ENCODE data around the gene C10orf62. TPM values are rescaled to one million over a fixed set of nuclear protein-coding genes. Genes with fewer than 3 reads are reported as not detected.
A peak's percentile ranks its signal among the peaks of the same experiment; 100 is the strongest.
"Not testable (repeated sequence)": the region's sequence is repeated elsewhere in the genome, so short reads cannot be mapped to it uniquely, and the experiment has no call there.

Gene C10orf62
- total RNA-seq, 1 donor from 2014 or later = not detected

GRCh38 chr10:97564776-97565175 lies 24.7 kb upstream of the C10orf62 start:
- DNase-seq (ENCODE audit: low read depth in 2 of 2) = no peak

DNA sequence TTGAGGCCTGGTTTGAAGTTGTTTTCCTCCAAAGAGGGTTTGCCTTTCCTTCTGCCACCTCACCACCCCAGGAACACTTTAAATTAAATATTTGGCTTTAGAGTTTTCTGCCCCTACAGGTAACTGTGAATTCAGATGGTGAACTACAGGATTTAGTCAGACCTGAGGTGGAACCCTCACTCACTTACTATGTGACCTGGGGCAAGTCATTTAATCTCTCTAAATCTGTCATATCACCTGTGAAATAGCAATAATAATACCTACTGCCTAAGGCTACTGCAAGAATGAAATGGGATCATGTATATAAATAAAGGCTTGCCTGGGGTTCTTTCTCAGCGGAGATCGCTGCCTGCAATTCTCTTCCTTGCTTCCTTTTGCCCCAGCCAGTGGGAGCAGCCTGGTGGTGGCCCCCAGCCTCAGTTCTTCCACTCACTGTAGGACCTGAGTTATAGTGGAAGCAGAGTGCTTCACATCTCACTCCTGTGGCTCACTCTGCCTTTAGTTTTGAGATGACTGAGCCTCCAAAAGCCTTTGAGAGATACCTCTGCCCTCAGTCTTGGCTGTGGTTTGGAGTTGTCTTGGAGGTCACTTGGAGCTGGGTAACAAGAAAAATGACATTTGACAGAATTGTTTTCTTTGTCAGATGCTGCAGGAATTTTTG lies 23.1 kb upstream of the C10orf62 start:
- DNase-seq (ENCODE audit: low read depth in 2 of 2) = no peak

DNA sequence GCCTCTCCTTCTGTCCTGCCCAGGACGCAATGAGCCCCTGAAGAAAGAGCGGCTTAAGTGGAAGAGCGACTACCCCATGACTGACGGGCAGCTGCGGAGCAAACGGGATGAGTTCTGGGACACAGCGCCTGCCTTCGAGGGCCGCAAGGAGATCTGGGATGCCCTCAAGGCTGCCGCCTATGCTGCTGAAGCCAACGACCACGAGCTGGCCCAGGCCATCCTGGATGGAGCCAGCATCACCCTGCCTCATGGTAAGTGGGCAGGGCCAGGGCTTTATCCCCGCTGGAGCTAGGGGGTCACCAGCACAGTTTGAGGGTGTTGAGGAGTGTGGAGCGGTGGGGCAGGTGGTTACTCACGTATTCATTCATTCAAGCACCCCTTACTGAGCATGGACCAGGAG lies 21.6 kb upstream of the C10orf62 start:
- DNase-seq (ENCODE audit: low read depth in 2 of 2) = no peak

GRCh38 chr10:97570146-97570788 lies 19.3 kb upstream of the C10orf62 start:
- DNase-seq (ENCODE audit: low read depth in 2 of 2) = no peak

DNA sequence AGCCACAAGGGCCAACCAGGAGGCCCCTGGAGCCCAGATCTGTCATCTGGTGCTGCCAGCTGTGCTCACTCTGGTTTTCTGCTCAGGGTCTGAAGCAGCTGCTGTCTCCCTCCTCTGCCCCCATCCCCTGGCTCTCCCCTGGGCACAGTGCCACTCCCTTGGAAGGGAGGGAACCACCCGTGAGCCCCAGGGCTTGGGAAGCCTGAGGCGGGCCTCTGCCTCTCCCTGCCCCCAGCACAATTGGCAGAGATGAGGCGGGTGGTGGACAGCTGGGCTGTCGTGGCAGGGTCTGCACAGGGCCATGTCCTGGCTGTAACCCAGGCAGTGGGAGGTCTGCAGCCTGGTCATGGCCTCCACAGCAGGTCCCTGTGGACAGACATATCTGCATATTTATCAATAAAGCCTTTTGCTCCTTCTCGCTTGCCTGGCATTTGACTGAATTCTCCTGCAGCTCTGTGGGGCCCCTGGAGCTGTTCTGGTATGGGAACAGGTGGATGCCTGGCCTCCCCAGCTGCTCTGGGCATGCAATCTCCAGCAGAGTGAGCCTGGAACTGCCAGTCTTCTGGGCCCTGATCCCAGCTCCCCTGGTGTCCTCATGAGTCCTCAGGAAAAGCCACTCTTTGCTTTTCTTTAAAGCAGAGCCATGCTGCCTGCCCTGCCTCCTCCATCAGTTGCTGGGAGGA lies 18.6 kb upstream of the C10orf62 start:
- DNase-seq (ENCODE audit: low read depth in 2 of 2) = no peak

- no peak for DNase-seq (ENCODE audit: low read depth in 2 of 2)
Measured at GRCh38 chr10:97571622-97572021, 17.9 kb upstream of the C10orf62 start.

DNA sequence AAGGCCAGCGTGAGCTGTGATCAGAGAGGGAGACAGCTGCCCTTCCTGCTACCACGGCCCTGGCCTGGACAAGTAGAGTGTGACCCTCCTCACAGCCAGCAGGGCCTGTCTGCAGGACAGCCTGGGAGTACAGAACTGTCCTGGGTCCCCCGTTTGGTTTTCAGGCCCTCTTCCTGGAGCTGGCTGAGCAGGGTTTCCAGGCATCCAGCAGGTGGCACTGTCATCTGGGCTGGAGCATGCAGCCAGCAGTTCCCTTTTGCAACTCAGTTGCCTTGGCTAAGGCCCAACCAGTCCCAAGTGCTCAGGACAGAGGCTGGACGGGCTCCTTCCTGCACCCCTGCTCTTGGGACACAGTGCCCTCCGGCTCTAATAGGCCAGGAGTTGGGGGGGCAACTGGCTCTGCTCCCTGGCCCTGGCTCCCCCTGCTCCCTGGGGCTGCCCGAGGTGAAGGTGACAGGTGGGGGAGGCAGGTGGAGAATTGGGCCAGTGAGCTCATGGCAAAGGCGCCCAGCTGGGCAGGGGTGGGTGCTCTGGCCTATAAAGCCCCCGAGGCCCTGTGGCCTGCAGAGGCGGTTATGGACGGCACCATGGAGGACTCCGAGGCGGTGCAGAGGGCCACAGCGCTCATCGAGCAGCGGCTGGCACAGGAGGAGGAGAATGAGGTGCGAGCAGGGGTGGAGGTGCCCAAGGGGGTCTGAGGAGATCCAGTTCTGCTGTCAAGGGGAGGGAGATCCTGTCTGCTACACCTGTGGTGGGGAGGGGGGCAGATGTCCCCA lies 17.1 kb upstream of the C10orf62 start, which contains the start of gene ANKRD2:
TSS of gene ANKRD2 (plus strand) at position 566 of the 776 bp plus-strand sequence. CDS start at position 576, 10 bp downstream.
- peak; percentile 82 to 92 for DNase-seq (ENCODE audit: low read depth in 2 of 2)

DNA sequence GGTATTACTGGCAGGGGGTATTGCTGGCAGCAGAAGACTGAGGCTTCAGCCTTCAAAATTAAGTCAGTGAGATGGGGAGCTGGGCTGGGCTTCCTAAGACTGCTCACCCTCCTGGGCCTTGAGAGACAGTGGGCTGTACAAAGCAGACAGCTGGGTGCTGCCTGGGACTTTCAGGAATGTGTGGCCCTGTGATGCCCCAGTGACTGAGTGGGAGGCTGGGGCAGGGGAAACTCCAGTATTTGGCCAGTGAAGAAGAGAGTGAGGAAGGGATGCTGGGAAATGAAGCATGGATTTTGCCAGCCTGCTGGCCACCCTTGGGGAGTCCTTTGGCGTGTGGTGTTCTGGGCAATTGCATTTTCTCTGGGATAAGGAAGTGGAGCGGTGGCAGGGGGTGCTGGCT lies 16.5 kb upstream of the C10orf62 start:
- DNase-seq (ENCODE audit: low read depth in 2 of 2) = no peak

DNA sequence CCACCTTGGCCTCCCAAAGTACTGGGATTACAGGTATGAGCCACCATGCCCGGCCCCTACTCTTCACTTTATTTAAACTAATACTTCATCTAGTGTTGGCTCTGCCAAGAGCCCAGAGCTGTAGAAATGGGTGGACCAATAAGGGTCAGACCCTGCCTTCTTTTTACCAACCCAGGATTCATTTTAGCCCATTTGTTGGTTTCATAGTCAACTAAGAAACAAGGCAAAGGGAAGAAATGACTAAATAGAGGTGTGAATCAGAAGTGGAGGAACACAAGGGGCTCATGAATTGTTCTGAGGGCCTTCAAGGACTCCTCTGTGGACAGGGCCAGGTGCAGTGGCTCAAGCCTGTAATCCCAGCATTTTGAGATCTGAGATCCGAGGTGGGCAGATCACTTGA lies 15.8 kb upstream of the C10orf62 start:
- no peak for DNase-seq (ENCODE audit: low read depth in 2 of 2)

DNA sequence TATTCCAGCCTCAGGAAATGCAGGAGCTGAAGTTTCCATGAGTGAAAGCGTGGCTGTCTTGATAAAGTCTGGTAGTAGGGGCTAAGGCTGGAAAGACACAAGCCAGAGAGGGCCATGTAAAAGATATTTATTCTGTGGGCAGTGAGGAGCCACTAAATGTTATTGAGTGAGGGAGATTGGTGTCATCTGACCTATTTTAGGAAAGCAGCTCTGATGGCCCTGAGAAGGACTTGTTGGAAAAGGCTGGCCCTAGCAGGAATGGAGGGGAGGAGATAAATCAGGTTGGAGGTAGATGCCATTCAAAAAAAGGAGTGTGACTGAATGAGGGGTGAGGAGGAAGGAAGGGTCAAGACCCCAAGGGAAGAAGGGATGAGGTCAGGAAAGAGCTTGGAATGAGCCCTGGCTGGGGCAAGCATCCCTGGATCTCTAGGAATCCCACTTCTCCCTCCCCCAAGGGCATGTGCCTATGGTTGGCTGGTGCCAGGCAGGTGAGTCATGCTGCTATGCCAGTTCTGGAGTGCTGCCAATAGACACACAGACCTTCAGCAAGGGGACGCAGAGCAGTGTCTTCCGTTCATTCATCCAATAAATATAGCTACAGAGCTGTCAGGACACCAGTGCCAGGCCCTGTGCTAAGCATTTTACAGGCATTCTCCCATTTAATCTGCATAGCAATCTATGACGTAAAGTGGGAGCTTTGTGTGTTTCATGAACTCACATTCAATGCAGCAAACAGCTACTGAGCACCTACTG lies 15.0 kb upstream of the C10orf62 start:
- peak; percentile 67 to 94 for DNase-seq (ENCODE audit: low read depth in 2 of 2)

DNA sequence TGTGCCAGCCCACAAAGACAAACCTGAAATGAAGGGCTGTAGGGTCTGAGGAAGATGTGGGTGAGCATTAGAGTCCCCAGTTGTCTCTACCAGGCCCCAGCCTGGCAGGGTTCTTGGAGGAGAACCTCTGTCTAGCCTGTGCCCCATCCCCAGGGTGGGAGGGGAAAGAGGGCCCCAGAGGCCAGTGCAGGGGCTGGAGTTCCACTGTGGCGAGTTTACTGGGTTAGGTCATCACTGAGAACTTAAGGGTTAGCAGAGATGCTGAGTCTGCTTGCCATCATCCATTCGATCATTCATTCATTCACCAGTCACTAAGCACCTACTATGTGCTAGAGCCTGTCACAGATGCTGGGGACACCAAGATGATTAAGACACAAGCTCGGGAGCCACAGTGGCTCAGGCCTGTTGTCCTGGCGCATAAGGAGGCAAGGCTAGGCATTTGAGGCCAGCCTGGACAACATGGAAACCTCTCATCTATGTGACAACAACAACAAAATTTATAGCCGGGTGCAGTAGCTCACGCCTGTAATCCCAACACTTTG lies 14.3 kb upstream of the C10orf62 start:
- DNase-seq (ENCODE audit: low read depth in 2 of 2) = no peak

DNA sequence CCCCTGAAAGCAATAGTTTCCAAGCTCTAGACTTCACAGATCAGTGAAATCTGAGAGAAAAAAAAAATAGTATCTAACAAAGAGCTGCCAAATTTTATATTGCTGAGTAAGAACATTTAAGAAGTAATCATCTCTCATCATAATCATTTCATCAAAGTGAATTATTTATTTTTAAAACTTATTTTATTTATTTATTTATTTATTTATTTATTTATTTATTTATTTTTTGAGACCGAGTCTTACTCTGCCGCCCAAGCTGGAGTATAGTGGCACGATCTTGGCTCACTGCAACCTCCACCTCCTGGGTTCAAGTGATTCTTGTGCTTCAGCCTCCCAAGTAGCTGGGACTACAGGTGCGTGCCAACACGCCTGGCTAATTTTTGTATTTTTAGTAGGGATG lies 13.0 kb upstream of the C10orf62 start:
- DNase-seq (ENCODE audit: low read depth in 2 of 2) = not testable (repeated sequence)

- DNase-seq (ENCODE audit: low read depth in 2 of 2) = no peak
Measured at GRCh38 chr10:97577701-97578100, 11.8 kb upstream of the C10orf62 start.

DNA sequence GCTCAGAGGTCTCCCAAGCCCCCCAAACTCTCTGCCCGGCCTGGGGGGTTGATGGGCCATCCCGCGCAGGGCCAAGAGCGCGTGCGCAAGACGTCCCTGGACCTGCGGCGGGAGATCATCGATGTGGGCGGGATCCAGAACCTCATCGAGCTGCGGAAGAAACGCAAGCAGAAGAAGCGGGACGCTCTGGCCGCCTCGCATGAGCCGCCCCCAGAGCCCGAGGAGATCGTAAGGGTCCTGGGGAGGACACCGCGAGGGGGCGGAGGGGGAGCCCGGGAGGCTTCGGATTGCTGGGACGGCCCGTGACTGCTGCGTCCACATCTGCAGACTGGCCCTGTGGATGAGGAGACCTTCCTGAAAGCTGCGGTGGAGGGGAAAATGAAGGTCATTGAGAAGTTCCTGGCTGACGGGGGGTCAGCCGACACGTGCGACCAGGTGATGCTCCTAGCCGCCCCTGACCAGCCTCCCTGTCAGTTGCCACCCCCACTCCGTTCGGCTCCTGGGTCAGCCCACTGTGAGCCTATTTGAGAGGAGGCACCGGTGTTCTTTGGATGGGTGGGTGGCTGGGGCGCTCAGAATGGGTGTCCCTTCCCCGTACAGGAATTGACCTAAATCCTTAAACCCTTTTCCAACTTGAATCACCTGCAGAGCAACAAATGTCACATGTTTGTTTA lies 11.2 kb upstream of the C10orf62 start:
- no peak for DNase-seq (ENCODE audit: low read depth in 2 of 2)

DNA sequence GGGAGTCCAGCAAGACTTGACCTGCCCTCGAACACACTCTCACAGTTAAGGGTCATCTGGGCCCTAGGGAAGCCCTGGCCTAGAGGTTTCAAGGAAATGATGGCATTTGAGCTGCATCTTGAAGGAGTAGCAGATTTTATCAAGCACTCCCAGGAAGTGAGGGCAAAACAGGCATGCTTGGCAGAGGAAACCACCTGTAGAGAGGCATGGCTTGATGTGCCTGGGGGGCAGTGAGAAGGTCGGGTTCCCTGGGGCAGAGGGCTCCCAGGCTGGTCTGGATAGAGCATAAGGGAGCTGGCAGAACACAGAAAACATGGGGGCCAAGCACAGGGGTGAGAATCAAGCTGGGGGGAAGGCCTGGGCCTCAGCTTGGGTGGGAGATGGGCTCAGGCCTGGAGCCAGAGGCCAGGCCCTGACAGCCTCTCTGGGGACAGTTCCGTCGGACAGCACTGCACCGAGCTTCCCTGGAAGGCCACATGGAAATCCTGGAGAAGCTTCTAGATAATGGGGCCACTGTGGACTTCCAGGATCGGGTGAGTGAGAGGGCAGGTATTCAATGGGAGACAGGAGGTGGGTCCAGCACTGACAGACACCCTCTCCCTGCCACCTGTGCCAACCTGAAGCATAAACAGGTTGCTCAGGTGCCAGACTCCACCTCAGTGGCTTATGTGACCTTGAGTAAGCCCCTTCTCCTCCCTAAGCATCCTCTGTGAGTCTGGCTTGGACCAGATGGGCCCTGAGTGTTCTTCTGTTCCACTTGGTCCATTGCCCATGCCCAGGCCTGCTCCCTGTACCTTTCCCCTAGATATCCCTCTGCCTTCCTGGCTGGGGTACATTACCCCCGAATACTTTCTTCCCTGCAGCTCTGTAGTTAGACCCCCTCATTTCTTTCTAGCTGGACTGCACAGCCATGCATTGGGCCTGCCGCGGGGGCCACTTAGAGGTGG lies 8.8 kb upstream of the C10orf62 start:
- DNase-seq (ENCODE audit: low read depth in 2 of 2) = no peak

DNA sequence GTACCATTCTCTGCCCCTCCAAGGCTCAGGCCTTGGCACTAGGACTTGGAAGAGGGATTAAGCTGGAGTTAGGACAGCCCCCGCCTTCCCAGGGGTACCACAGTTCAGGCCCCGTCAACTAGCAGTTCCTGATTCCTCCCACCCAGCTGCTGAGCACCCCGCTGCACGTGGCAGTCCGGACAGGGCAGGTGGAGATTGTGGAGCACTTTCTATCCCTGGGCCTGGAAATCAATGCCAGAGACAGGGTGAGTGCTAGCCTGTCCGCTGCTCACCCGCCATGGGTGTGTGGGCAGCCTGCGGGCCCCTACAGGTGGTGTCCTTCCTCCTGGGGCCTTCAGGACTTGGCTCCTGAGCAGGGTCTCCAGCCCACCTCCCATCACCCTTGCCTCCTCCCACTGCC lies 7.4 kb upstream of the C10orf62 start:
- no peak for DNase-seq (ENCODE audit: low read depth in 2 of 2)

DNA sequence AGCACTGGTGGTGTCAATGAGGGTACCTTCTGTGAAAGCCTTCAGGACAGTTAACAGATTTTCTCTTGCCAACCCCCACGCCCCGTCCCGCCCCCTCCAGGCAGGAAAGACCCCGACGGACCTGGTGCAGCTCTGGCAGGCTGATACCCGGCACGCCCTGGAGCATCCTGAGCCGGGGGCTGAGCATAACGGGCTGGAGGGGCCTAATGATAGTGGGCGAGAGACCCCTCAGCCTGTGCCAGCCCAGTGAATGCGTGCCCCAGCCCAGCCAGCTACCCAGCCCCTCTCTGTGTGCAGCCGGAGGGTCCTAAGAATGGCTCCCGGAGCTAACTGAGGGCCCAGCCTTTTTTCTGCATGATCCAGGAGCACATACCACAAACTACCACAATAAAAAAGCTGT lies 6.0 kb upstream of the C10orf62 start:
- DNase-seq (ENCODE audit: low read depth in 2 of 2) = no peak

DNA sequence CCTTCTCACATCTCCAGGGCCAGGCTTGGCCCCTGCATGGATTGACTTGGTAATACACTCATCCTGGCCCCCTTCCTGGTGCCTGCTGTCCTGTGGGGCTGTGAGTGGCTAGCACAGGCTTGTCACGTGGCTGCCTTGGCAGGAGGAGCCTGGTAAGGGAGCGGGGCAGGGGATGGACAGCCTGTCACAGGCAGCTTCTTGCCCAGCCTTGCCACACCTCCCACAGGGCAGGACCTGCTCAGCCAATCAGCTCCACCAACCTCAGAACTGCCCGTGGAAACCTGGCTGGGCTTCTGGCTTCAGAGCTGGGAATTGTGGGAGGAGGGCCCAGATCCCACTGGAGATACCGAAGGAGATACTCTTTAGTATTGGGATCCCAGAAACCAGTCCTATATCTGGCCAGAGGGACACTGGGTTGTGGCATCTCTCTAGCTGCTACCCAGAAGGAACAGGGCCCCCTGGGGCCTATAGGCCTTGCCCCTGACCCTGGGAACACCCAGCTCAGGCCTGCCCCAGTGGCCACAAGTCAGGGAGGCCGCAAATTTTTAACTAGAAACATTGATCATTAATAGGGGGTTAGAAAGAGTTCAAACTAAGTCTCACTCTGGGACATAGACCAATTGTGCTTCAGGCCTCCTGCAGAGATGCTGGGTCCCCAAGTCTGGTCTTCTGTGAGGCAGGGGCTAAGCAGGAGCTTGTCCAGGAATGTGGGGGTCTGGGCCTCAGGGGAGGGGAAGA lies 5.3 kb upstream of the C10orf62 start, which contains the start of gene HOGA1:
TSS of gene HOGA1 (plus strand) at position 330 of the 738 bp plus-strand sequence. CDS start at position 645, 315 bp downstream.
- peak; percentile 54 to 81 for DNase-seq (ENCODE audit: low read depth in 2 of 2)
